ENCODE results near the gene MKX. TPM values are rescaled to one million over a fixed set of nuclear protein-coding genes. Genes with fewer than 3 reads are reported as not detected.

Gene MKX
- total RNA-seq, 2 donors from 2014 or later: 0.10 to 2.3 TPM

GRCh38 chr10:27701938-27702537, 43.6 kb downstream of the MKX start:
- Histone ChIP-seq H3K36me3 (no peaks in the 10 kb centered on the region), H3K9ac (ENCODE audit: low read depth in 2 of 2, low read length in 2 of 2) (no peak overlapping the region), H3K4me3 (no peak overlapping the region), H3K9me3 (no peaks in the 10 kb centered on the region), H3K4me1 (no peaks in the 10 kb centered on the region), H3K27me3 (no peaks in the 10 kb centered on the region), H3K27ac (no peak overlapping the region)
- DNase-seq: no peak
- TF ChIP-seq CTCF (IDR thresholded peaks at IDR 0.05): no peak
- intact Hi-C loops (cut with DNase I): no loop called here

GRCh38 chr10:27699776-27700175, 45.8 kb downstream of the MKX start:
- Histone ChIP-seq H3K4me1 (no peaks in the 10 kb centered on the region), H3K36me3 (no peaks in the 10 kb centered on the region), H3K27ac (no peak overlapping the region), H3K9me3 (no peaks in the 10 kb centered on the region), H3K4me3 (no peak overlapping the region), H3K27me3 (no peaks in the 10 kb centered on the region), H3K9ac (ENCODE audit: low read depth in 2 of 2, low read length in 2 of 2) (no peak overlapping the region)
- DNase-seq: no peak
- TF ChIP-seq CTCF (IDR thresholded peaks at IDR 0.05): no peak
- intact Hi-C loops (cut with DNase I): no loop called here

- no peak for TF ChIP-seq CTCF (IDR thresholded peaks at IDR 0.05)
- Histone ChIP-seq H3K4me1 (no peaks in the 10 kb centered on the region), H3K9me3 (no peaks in the 10 kb centered on the region), H3K27me3 (no peaks in the 10 kb centered on the region), H3K4me3 (no peak overlapping the region), H3K27ac (no peak overlapping the region), H3K9ac (ENCODE audit: low read depth in 2 of 2, low read length in 2 of 2) (no peak overlapping the region), H3K36me3 (no peaks in the 10 kb centered on the region)
- DNase-seq: no peak
- intact Hi-C loops (cut with DNase I): no loop called here
These were observed 46.7 kb downstream of the MKX start for GRCh38 chr10:27698961-27699360.

- no peaks in the 10 kb centered on the region for H3K9me3 ChIP-seq
- H3K4me1 ChIP-seq: no peaks in the 10 kb centered on the region
- H3K4me3 ChIP-seq: no peak overlapping the region
- intact Hi-C loops (cut with DNase I): no loop called here
- H3K27me3 ChIP-seq: no peaks in the 10 kb centered on the region
- H3K36me3 ChIP-seq: no peaks in the 10 kb centered on the region
- DNase-seq: no peak
- TF ChIP-seq CTCF (IDR thresholded peaks at IDR 0.05): no peak
- H3K9ac ChIP-seq (ENCODE audit: low read depth in 2 of 2, low read length in 2 of 2): no peak overlapping the region
- no peak overlapping the region for H3K27ac ChIP-seq
These were observed 49.2 kb downstream of the MKX start for GRCh38 chr10:27696466-27696865.

- no peaks in the 10 kb centered on the region for H3K9me3 ChIP-seq
- no peaks in the 10 kb centered on the region for H3K4me1 ChIP-seq
- H3K36me3 ChIP-seq: no peaks in the 10 kb centered on the region
- no peaks in the 10 kb centered on the region for H3K27me3 ChIP-seq
- DNase-seq: no peak
- TF ChIP-seq CTCF (IDR thresholded peaks at IDR 0.05): no peak
- intact Hi-C loops (cut with DNase I): no loop called here
- no peak overlapping the region for H3K9ac ChIP-seq (ENCODE audit: low read depth in 2 of 2, low read length in 2 of 2)
- no peak overlapping the region for H3K27ac ChIP-seq
- no peak overlapping the region for H3K4me3 ChIP-seq
These were observed 49.9 kb downstream of the MKX start for GRCh38 chr10:27695706-27696105.
